ENCODE measurements around the gene NFIB.

NFIB gene

GRCh38 chr9:14303100-14303499 is 10.8 kb downstream of the NFIB start:
- DNase-seq, result no peak

DNA sequence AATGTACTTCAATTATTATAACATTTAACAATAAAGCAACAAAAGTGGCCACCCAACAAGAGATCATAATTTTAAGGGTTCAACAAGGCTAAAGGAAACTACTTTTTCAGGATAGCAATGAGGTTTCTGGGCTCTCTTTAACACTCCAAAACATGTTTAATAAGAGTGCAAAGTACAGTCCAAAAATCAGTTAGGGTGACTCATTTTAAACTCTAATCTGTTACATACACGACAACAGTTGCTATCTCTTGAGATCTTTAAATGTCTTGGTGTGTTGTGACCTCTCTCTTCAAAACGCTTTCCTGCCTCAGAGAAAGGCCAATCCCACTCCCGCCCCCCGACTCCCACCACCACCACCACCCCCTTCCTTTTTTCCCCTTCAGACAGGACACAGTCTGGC is 11.5 kb downstream of the NFIB start:
- no peak for DNase-seq

GRCh38 chr9:14301583-14302021 is 12.3 kb downstream of the NFIB start:
- no peak for DNase-seq

GRCh38 chr9:14301006-14301405 is 12.9 kb downstream of the NFIB start:
- DNase-seq, result no peak

- DNase-seq, result no peak
Observed at GRCh38 chr9:14300588-14300987, 13.4 kb downstream of the NFIB start.

DNA sequence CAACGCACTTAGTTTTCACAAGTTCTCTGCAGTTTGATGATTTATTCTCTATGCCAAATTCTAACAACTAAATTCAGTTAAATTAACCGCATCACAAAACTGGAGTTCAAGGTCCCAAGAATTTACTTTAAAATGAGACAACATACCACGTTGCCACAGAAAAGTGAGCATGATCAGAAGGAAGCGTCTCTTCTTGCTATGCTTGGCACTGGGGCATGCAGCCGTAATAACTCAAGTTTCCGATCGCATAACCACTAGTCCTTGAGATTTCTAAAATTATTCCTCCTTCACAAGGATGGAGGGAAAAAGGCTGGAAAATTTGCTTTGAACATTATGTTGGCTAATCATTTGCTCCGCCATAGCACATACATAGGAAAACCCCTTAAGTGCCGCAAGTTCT is 13.9 kb downstream of the NFIB start:
- DNase-seq, result no peak

DNA sequence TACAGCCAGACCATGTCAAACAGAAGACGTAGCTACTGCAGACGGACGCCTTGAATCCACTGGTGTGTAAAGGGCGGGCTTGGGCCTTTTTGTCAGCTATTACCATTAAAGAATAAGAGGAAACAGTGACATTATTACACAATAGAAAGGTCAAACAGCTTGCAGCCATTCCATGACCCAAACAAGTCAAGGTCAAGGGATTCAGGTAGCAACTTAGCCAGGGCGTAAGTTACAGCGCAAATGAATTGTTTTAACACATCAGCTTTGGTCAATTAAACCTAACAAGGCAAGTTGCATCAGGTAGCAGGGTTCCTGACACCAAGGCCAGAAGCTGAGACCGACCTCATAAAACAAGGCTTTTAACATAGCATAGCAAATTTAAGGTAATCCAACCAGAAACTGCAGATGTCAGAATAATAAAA is 15.3 kb downstream of the NFIB start:
- no peak for DNase-seq

DNA sequence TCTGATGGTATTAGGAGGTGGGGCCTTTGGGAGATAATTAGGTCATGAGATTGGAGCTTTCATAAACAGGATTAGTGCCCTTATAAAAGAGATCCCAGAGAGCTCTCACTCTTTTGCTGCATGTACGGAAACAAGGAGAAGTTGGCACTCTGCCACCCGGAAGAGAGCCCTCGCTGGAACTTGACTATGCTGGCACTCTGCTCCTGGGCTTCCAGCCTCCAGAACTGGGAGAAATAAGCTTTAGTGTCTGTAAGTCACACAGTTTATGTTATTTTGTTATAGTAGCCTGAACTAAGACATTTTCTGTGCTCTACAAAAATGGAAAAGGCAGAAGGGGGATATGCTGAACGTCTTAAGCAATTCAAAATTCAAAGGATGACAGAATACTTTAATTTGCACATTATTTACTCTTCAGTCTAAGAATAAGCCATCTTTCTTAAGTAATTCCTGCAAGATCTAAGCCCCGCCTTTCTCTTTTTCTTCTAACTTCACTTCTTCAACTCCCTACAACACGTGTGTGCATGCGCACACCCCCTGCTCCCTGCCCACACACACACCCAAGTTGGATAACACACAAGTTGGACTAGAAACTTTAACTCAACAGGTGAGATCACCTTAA is 17.3 kb downstream of the NFIB start:
- DNase-seq, result no peak

- no peak for DNase-seq
Observed at GRCh38 chr9:14294659-14295058, 19.3 kb downstream of the NFIB start.

- DNase-seq, result no peak
Observed at GRCh38 chr9:14293801-14294200, 20.1 kb downstream of the NFIB start.

DNA sequence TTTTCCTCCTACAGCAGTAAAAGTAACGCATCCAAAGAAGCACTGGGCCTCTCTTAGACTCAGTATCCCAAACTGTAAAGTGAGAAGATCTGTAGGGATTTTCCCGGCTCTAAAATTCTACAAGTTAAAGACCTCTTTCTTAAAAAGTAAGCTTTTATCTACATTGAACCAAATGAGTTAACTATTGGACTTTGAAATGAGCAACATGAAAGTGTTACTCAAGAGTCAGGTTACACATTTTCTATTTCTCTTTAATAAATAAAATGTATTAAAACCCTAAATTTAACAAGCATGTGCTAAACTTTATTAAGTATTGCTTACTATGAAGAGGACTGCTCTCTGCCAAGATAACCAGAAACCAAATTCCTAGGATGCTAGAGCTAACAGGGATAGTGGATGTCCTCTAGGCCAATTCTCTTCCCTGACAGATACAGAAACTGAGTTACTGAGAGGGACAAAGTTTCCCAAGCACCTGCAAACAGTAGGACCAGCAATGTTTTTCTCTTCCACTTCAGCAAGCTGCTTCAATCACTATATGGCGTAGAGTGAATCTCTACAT is 21.7 kb downstream of the NFIB start:
- DNase-seq, result no peak

- no peak for DNase-seq
Observed at GRCh38 chr9:14289916-14290315, 24.0 kb downstream of the NFIB start.

DNA sequence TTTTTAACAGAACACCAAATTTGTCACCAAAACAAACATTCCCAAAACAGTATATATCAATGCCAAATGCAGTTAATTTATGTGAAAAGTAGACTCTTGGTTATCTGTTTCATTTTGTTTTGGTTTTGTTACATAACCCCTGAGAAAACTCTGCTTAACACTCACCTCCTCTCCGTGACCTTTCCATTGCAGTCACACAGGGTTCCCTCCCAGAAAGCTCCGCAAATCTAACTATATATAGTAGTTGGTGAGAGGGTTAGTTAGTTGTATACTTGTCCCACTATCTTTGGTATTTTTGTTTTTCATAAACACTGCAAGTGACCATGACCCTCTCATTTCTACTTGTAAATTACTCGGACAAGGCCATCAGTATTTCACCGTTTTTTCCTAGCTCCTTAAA is 25.5 kb downstream of the NFIB start:
- no peak for DNase-seq

DNA sequence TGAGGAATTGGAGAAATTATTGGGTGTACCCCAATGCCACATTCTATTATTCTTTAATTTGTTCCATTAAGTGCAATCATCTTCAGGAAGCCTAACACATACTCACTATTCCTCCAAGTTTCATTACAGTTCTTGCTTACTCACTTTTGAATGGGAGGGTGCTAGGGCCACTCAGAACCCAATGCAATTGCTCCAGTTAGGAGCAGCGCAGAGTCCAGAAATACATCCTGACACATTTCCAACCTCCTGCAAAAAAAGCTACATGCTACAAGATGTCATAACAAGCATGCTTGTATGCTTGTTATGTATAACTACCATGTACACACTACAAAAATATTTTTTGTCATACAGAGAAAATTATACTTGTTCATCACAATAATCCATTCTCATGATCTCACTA is 27.8 kb downstream of the NFIB start:
- no peak for DNase-seq

DNA sequence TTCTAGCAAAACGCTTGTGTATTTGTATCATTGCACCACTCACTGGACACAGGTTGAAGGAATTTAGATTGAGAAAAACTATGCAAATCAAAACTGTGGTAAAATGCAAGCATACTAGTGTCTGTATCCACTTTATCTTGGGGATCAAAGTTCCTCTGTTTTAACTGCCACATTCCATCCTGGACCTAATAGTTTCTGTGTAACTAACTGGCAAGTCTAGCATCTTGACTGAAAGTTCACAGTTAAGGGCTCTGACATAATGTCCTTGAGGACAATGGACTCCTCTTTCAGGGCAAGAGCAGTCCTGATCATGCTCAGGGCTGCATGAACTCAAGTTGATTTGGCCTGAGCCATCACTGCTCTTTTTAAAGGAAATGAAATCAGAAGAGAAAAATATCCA is 30.7 kb downstream of the NFIB start:
- DNase-seq, result no peak

GRCh38 chr9:14281876-14282275 is 32.1 kb downstream of the NFIB start:
- DNase-seq, result no peak

- no peak for DNase-seq
Observed at GRCh38 chr9:14281136-14281795, 32.7 kb downstream of the NFIB start.

DNA sequence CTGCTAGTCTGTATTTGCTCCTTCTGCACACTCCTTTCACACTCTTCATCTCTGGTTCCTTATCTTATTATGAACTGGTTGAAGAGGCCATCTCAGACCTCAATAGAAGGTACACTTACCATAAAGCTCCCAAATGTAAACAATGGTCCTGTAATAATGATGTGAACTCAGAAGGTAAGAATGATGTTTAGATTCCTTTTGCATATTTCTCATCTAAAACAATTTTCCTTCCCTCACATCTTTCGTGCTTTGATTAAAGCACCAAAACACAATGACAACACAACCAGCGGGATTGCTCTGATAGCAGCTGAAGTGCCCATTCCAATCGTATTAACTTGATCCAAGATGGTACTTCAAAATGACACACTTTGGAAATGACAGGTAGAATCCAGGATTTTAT is 34.3 kb downstream of the NFIB start:
- no peak for DNase-seq

GRCh38 chr9:14278291-14278721 is 35.6 kb downstream of the NFIB start:
- DNase-seq, result no peak

DNA sequence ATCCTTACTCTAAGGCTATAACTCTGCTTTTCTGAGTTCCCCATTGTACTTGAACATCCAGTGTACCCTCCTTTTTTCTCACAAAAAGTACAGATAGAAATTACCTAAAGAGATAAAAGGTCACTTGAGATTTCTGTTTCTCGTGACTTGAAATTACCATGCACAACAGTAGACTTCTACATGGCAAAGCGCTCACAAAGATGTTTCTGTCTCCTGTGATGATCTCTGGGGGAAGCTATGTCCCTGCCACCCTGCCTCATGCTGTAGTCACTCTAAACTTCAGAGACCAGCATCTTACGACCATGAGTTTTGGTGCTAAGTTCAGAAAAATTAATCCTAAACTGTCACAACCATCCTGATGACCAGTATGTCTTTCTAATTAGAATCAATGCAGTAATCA is 36.2 kb downstream of the NFIB start:
- DNase-seq, result no peak

DNA sequence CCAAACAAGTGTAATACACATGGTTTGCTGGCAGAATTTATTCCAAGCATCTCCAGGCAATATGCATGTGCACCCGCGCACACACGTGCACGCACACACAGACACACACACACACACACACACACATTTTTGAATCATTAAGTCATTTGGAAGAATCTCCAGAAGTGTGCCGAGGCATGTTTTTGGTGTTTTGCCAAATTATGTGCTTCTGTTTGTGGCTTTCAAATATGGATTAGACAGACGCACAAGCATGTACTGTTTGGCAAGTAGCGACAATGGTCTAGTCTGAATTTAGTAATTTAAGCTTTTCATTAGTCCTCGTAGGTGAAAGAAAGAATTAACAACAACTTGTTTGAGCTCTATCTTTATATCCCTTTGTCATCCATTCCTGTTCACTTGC is 36.7 kb downstream of the NFIB start:
- no peak for DNase-seq

DNA sequence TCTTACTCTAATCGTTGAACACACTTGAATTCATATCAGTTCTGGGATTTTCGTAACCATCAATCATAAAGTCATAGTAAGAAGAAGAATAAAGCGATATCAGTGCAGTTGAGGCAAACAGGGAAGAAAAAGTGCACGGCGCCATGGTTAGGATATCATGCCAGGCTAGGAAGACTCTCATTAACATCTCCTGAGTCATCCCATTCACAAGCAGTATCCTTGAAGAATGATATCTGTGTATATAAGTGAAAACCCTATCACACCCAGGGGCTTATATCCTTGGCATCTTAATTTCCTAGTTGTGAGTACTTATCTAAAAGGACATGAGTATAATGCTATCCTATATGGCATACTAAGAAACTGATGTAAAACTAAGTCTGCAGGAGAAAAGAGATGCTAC is 38.6 kb downstream of the NFIB start:
- no peak for DNase-seq

DNA sequence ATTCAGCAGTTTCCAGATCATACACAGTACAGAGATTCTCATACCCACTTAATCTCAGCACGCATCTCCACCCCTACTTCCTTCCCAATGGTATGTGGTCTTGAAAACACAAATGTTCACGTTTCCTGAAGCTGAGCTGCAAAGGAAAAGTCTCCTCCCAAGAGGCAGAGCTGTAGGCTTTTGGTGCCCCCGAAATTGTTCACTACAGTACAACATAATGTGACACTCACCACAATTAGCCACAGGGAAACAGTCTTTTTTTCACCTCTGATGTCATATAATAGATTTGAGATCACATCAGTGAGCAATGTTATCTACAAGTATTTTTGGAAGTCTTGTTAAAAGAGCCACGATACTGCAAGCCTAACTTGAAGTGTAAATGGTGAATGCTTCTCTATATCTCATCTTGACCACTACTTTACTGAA is 40.2 kb downstream of the NFIB start:
- no peak for DNase-seq

DNA sequence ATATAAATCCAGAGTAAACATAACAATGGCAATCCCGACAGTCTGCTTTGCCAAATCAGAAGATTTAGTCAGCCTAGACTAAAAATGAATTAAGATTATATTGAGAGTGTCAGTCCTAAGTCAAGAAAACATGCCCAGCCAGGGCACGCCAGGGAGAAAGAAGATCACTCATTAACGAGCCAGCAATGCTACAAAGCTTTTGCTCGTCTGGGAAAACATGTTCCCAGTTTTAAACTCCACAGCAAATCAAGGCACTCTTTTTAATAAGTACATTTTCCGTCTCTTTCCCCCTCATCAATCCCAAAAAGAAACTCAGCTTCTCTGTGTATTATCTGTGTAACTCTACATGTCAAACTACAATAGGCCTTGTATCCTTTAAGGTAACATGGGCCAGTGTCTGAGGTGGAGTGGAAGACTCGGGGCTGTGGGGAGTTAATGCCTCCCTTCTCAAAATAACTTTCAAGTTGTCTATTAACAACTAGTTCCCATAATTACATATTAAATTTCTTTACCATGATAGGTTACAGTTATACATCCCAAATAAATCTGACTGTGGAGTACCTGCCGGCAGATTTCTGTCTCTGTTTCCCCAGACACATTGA is 40.9 kb downstream of the NFIB start:
- DNase-seq, result no peak
